ENCODE data around the gene SFXN5.
"Not testable (repeated sequence)": the region's sequence is repeated elsewhere in the genome, so short reads cannot be mapped to it uniquely, and the experiment has no call there.

Gene SFXN5

GRCh38 chr2:73078457-73079411 is 7.2 kb upstream of the SFXN5 start:
- no peak for DNase-seq (ENCODE audit: low read depth in 1 of 2, low spot score in 1 of 2)

GRCh38 chr2:73077424-73077795 is 5.9 kb upstream of the SFXN5 start:
- no peak for DNase-seq (ENCODE audit: low read depth in 1 of 2, low spot score in 1 of 2)

GRCh38 chr2:73076701-73077423 is 5.3 kb upstream of the SFXN5 start:
- no peak for DNase-seq (ENCODE audit: low read depth in 1 of 2, low spot score in 1 of 2)

- no peak for DNase-seq (ENCODE audit: low read depth in 1 of 2, low spot score in 1 of 2)
Observed at GRCh38 chr2:73075477-73076373, 4.2 kb upstream of the SFXN5 start.

GRCh38 chr2:73074110-73075069 is 2.9 kb upstream of the SFXN5 start:
- no peak for DNase-seq (ENCODE audit: low read depth in 1 of 2, low spot score in 1 of 2)

- no peak for DNase-seq (ENCODE audit: low read depth in 1 of 2, low spot score in 1 of 2)
Observed at GRCh38 chr2:73072416-73072815, 904 bp upstream of the SFXN5 start.

- no peak for DNase-seq (ENCODE audit: low read depth in 1 of 2, low spot score in 1 of 2)
Observed at GRCh38 chr2:73072129-73072395, 550 bp upstream of the SFXN5 start.

GRCh38 chr2:73070643-73071359 is 711 bp downstream of the SFXN5 start:
- peak; percentile 24 to 26 for DNase-seq (ENCODE audit: low read depth in 1 of 2, low spot score in 1 of 2)

- no peak for DNase-seq (ENCODE audit: low read depth in 1 of 2, low spot score in 1 of 2)
Observed at GRCh38 chr2:73069855-73070642, 1.5 kb downstream of the SFXN5 start.

GRCh38 chr2:73069041-73069854 is 2.3 kb downstream of the SFXN5 start:
- DNase-seq (ENCODE audit: low read depth in 1 of 2, low spot score in 1 of 2), result no peak

GRCh38 chr2:73068147-73068546 is 3.4 kb downstream of the SFXN5 start:
- DNase-seq (ENCODE audit: low read depth in 1 of 2, low spot score in 1 of 2), result no peak

- no peak for DNase-seq (ENCODE audit: low read depth in 1 of 2, low spot score in 1 of 2)
Observed at GRCh38 chr2:73067043-73067442, 4.5 kb downstream of the SFXN5 start.

GRCh38 chr2:73065070-73065469 is 6.4 kb downstream of the SFXN5 start:
- DNase-seq (ENCODE audit: low read depth in 1 of 2, low spot score in 1 of 2), result not testable (repeated sequence)

- DNase-seq (ENCODE audit: low read depth in 1 of 2, low spot score in 1 of 2), result no peak
Observed at GRCh38 chr2:73063909-73064875, 7.3 kb downstream of the SFXN5 start.

- no peak for DNase-seq (ENCODE audit: low read depth in 1 of 2, low spot score in 1 of 2)
Observed at GRCh38 chr2:73063472-73063871, 8.0 kb downstream of the SFXN5 start.

GRCh38 chr2:73059106-73059505 is 12.4 kb downstream of the SFXN5 start:
- DNase-seq (ENCODE audit: low read depth in 1 of 2, low spot score in 1 of 2), result no peak

- DNase-seq (ENCODE audit: low read depth in 1 of 2, low spot score in 1 of 2), result no peak
Observed at GRCh38 chr2:73054980-73055379, 16.5 kb downstream of the SFXN5 start.

Data from activated CD4-positive, alpha-beta T cell treated with anti-CD3 and anti-CD28 coated beads, Interleukin-2, amount 50 U/mL, for 24 hours (primary cell).